COLO668 (cell line): Measurements from ENCODE around the gene STAP2.
"Not testable (repeated sequence)": the region's sequence is repeated elsewhere in the genome, so short reads cannot be mapped to it uniquely, and the experiment has no call there.

Experiments used
- DNase-seq: peaks from one replicate; lab custom pipeline; 2025; ENCODE audit not compliant: unreplicated experiment; lab: John Stamatoyannopoulos, UW

The STAP2 gene

GRCh38 chr19:4274321-4274686, 64.3 kb downstream of the STAP2 start:
- not testable (repeated sequence) for DNase-seq
